GM19023 (cell line): ENCODE data around the gene ALAS1.
"Not testable (repeated sequence)": the region's sequence is repeated elsewhere in the genome, so short reads cannot be mapped to it uniquely, and the experiment has no call there.

Experiments
- ATAC-seq: cut with Tn5 transposase; IDR thresholded peaks from one replicate; pipeline ENCODE4 v1.9.1; 2021; ENCODE audit warnings: mild to moderate bottlenecking, moderate library complexity; ENCODE audit not compliant: unreplicated experiment

The ALAS1 gene

GRCh38 chr3:52197842-52198625 is at the start of gene ALAS1:
Gene ALAS1 (plus strand): TSS chr3:52198160. CDS start chr3:52199242, 1,082 bp downstream.
- peak; percentile 83 for ATAC-seq

GRCh38 chr3:52149021-52149420 is 48.9 kb upstream of the ALAS1 start:
- no peak for ATAC-seq

- no peak for ATAC-seq
Measured at GRCh38 chr3:52149726-52150125, 48.2 kb upstream of the ALAS1 start.

- no peak for ATAC-seq
Measured at GRCh38 chr3:52150357-52150756, 47.6 kb upstream of the ALAS1 start.

GRCh38 chr3:52150860-52151259 is 47.1 kb upstream of the ALAS1 start:
- ATAC-seq: no peak

GRCh38 chr3:52151991-52152390 is 46.0 kb upstream of the ALAS1 start:
- ATAC-seq: not testable (repeated sequence)

GRCh38 chr3:52153389-52154096 is 44.4 kb upstream of the ALAS1 start:
- ATAC-seq: no peak

GRCh38 chr3:52154135-52155094 is 43.5 kb upstream of the ALAS1 start, which contains the start of gene POC1A:
Gene POC1A (minus strand): TSS chr3:52154423. CDS start chr3:52154372, 51 bp downstream.
- ATAC-seq: peak; percentile 88

- no peak for ATAC-seq
Measured at GRCh38 chr3:52155912-52156311, 42.0 kb upstream of the ALAS1 start.

GRCh38 chr3:52159503-52159902 is 38.5 kb upstream of the ALAS1 start:
- ATAC-seq: no peak

GRCh38 chr3:52162250-52162872 is 35.6 kb upstream of the ALAS1 start:
- ATAC-seq: no peak

- no peak for ATAC-seq
Measured at GRCh38 chr3:52167240-52167639, 30.7 kb upstream of the ALAS1 start.

GRCh38 chr3:52170217-52170616 is 27.7 kb upstream of the ALAS1 start:
- ATAC-seq: not testable (repeated sequence)

- no peak for ATAC-seq
Measured at GRCh38 chr3:52171514-52172261, 26.3 kb upstream of the ALAS1 start.

- ATAC-seq: no peak
Measured at GRCh38 chr3:52172262-52172757, 25.6 kb upstream of the ALAS1 start.

- ATAC-seq: no peak
Measured at GRCh38 chr3:52173101-52173500, 24.9 kb upstream of the ALAS1 start.

- ATAC-seq: no peak
Measured at GRCh38 chr3:52174896-52175295, 23.1 kb upstream of the ALAS1 start.

GRCh38 chr3:52175416-52176179 is 22.4 kb upstream of the ALAS1 start:
- no peak for ATAC-seq

GRCh38 chr3:52176180-52176752 is 21.7 kb upstream of the ALAS1 start:
- ATAC-seq: no peak
